GM18868 (cell line): ENCODE measurements around the gene PDK4.

ENCODE experiments used
- ATAC-seq: cut with Tn5 transposase; IDR thresholded peaks from one replicate; pipeline ENCODE4 v1.9.1; 2021; ENCODE audit warnings: mild to moderate bottlenecking, moderate library complexity; ENCODE audit not compliant: unreplicated experiment

The PDK4 gene

GRCh38 chr7:95535662-95536061 is 60.7 kb downstream of the PDK4 start:
- no peak for ATAC-seq

- no peak for ATAC-seq
Observed at GRCh38 chr7:95534796-95535195, 61.5 kb downstream of the PDK4 start.
